NCI-H345 treated with DMSO at 0.1 percent for 48 hours (cell line): ENCODE results near the gene TRIM8.

Source experiments
- DNase-seq: peaks from one replicate; lab custom pipeline; 2025; ENCODE audit not compliant: unreplicated experiment; lab: John Stamatoyannopoulos, UW

The TRIM8 gene

GRCh38 chr10:102616066-102616770 lies 28.1 kb upstream of the TRIM8 start:
- no peak for DNase-seq

- no peak for DNase-seq
These were observed 27.2 kb upstream of the TRIM8 start for GRCh38 chr10:102617041-102617440.

- DNase-seq: no peak
These were observed 26.5 kb upstream of the TRIM8 start for GRCh38 chr10:102617816-102618215.

- DNase-seq: no peak
These were observed 24.8 kb upstream of the TRIM8 start for GRCh38 chr10:102619281-102619981.

GRCh38 chr10:102620138-102620590 lies 24.1 kb upstream of the TRIM8 start:
- DNase-seq: no peak

GRCh38 chr10:102620591-102621442 lies 23.5 kb upstream of the TRIM8 start:
- DNase-seq: no peak

- no peak for DNase-seq
These were observed 22.6 kb upstream of the TRIM8 start for GRCh38 chr10:102621443-102622325.

- DNase-seq: no peak
These were observed 20.2 kb upstream of the TRIM8 start for GRCh38 chr10:102624094-102624493.

- DNase-seq: no peak
These were observed 19.3 kb upstream of the TRIM8 start for GRCh38 chr10:102624751-102625645.

GRCh38 chr10:102626026-102626685 lies 18.1 kb upstream of the TRIM8 start:
- no peak for DNase-seq

- no peak for DNase-seq
These were observed 17.0 kb upstream of the TRIM8 start for GRCh38 chr10:102627291-102627735.

- DNase-seq: no peak
These were observed 16.5 kb upstream of the TRIM8 start for GRCh38 chr10:102627736-102628293.

GRCh38 chr10:102628451-102628911 lies 15.8 kb upstream of the TRIM8 start:
- DNase-seq: no peak

- DNase-seq: no peak
These were observed 14.3 kb upstream of the TRIM8 start for GRCh38 chr10:102629661-102630614.

- DNase-seq: no peak
These were observed 13.6 kb upstream of the TRIM8 start for GRCh38 chr10:102630663-102631062.

GRCh38 chr10:102631525-102632393 lies 12.5 kb upstream of the TRIM8 start:
- DNase-seq: no peak
